ENCODE measurements around the gene ASPSCR1.

DNA sequence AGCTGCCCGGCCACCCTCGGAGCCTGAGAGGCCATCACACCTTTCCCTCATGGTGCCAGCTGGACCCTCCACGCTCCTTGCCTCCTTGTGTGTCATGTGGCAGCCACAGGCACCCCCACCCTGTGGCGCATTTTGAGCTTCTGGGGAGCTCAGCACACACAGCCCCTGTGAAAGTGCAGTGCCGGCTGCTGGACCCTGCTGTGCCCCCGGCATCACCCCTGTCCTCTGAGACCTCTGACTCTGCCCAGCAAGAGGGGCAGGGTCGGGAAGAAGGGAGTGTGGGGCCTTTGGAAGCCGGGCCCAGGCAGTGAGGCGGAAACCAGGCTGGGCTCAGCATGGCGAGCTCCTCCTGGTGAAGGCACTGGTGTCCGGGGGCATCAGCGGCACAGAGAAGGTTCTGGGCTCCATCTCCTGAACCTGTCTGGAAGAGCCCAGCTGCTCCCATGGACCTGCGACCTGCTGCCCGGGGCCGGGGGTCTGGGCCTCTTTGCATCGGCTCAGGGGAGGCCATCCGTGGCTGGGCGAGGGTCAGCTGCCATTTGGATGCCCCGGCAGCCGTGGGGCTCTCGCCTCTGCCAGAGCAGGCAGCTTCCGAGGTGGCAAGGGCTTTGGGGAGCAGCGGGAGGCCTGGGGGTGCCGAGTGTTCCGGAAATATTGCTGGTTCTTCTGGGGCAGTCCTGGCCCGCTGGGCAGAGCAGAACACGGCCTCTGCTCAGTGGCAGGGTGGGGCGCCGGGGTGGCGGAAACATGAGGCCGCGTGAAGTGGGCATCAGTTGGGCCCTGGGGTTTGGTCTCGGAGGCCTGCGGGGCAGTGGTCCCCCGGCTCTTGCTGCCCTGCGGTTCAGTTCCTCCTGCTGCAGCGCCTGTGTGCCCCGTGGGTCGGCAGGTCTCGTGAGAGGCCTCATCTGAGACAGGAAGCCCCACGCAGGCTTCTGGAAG, 27.4 kb downstream of the ASPSCR1 start:
- TF ChIP-seq EP300 (IDR thresholded peaks at IDR 0.05) = no peak
- TF ChIP-seq POLR2A (IDR thresholded peaks at IDR 0.05) = no peak

All from upper lobe of left lung (tissue), 4 donors.